Stimulated activated CD8-positive, alpha-beta memory T cell treated with anti-CD3 and anti-CD28 coated beads, Interleukin-7, amount 100 ng/mL, for 4 hours (primary cell): ENCODE measurements around the gene POC1B.

Source experiments
- DNase-seq, 2 donors: peaks; one replicate each; pipeline ENCODE4 v3.0.0-alpha.2; 2020; ENCODE audit warnings: low read depth in 2 of 2

The POC1B gene

DNA sequence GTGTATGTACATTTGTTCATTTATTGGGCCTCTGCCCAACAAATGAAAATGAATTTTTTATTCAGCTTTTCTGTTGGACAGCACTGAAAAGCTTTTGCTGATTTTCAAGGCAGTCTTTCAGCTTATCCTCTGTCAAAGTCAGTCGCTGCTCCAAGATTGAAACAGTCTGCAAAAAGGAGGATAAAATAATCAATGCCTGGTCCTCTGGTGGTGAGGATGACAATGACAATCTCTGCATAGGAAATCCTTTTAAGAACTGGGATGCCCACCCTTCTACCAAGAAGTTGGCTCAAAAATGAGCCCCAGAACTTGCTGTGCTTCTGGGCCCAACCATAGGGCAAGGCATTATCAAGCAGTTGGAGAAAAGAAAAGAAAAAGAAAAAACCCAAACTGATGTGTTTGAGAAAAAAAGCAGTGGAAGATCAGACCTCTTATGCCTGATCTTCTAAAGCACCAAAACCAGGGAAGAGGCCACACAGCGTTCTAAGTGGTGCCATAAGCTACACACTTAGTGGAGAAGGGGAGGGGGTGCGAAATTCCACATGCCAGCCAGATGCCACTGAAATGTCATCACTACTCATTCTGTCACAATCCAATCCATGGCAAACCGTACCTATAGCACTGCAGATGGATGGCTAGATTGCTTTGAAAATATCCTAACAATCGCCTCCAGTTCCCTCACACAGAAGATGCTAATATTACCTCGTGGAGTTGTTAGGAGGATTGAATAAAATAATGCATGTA, 104.6 kb downstream of the POC1B start:
- no peak for DNase-seq

DNA sequence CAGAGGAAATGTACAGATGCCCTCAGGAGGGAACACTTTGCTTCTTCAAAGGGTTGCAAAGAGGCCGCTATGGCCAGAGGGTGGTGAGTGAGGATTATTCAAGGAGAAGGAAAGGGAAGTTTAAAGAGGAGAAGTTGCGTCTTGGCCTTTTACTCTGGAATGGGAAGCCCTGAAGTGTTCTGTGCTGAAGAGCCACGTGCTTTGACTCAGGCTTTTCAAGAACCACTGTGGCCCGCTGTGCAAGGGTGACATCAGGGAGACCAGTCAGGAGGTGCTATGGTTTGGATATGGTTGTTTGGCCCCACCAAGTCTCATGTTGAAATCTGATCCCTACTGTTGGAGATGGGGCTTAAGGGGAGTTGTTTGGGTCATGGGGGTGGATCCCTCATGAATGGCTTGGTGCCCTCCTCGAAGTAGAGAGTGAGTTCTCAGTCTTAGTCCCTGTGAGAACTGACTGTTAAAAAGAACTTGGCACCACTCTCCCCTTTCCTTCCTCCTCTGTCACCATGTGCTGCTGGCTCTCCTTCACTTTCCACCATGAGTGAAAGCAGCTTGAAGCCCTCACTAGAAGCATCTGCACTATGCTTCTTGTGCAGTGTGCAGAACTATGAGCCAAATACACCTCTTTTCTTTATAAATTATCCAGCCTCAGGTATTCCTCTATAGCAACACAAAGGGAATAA, 107.5 kb downstream of the POC1B start:
- DNase-seq = no peak

DNA sequence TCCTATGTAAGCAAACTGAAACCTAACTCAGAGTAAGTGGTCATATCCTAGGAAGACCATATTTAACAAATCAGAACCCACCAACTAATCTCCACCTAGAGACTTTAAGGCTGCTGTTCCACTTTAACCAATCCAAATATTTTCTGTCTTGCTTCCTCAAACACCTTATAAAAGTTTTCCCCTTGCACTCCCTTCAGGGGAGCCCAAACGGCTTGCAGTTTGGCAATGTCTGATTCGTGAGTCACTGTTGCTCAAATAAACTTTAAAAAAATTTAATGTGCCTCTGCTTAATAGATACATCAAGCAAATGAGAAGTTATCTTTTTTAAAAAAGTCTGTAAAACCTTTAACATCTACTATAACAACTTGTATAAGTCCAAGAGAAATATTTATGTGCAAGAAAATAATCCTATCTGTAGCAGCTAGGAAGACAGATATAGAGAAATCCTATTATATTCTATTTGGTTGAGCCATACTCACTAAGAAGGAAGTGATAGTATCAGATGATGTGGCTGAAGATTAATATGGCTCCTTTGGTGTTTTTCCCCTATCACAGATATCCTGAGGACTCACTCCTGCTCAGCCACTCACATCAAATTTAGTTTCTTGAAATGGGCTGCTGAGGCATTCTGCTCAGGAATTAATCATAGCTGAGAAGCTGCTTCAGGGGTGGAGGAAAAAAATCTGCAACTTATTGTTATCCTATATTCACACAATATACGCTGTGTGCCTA, 108.4 kb downstream of the POC1B start:
- no peak for DNase-seq

DNA sequence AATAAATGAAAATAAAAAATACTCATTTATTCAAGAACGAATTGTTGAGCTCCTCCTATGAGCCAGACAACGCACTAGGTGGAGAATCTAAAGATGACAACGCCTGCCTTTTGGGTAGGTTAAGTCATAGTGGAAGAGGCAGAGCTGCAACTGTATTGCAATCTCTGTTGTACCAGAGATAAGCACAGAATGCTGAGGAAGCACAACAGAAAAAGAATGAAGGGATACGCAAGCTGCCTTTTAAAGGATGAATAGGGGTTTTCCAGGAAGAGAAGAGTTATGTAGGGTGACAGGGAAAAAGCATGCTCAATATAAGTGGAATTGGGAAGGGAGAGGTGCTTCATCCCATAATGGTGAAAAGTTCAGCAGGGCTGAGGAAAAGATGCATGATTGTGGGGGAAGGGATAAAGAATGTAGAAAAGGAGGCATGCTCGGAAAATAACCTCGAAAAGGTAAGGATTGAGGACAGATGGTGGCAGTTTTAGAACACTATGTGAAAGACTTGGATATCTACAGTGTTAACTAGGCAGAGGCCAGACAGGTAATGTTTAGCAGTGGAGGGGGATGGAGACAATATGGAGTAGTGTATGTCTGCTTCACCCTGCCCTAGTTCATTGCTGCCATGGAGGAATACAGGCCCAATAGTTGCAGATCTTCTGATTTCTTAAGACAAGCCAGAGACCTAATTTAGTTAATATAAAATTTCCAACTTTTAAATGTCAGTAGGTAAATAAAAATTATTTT, 109.6 kb downstream of the POC1B start:
- DNase-seq = no peak

DNA sequence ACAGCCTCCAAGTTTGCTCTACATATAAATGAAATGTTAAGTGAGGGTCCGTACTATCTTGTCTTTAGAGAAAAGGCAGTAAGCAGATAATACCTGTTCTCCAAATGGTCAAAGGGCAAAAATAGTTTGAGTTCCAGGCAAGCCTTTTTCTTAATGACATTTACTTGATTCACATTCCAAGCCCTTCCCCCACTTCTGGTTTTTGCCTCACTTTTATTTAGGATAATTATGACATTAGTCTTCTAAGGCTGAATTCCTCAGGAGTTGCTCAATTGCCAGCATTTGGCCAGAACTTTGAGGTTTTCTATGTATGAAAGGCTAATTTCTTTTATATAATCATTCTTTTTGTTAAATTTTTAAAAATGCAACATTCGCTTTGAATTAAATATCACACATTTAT, 111.0 kb downstream of the POC1B start:
- no peak for DNase-seq

GRCh38 chr12:89414322-89414721, 111.5 kb downstream of the POC1B start:
- DNase-seq = no peak

- DNase-seq = no peak
Observed at GRCh38 chr12:89413234-89413633, 112.6 kb downstream of the POC1B start.

DNA sequence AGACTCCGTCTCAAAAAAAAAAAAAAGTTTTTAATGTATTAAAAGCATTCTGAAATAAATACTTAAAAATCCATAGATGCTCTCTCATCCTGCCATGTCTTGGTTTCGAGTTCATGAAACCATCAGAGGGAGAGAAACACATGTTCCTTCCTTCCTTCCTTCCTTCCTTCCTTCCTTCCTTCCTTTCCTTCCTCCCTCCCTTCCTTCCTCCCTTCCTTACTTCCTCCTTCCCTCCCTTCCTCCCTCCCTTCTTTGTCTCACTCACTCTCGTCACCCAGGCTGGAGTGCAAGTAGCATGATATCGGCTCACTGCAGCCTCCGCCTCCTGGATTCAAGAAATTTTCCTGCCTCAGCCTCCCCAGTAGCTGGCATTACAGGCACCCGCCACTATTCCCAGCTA, 113.2 kb downstream of the POC1B start:
- DNase-seq = no peak

GRCh38 chr12:89411846-89412245, 114.0 kb downstream of the POC1B start:
- no peak for DNase-seq

DNA sequence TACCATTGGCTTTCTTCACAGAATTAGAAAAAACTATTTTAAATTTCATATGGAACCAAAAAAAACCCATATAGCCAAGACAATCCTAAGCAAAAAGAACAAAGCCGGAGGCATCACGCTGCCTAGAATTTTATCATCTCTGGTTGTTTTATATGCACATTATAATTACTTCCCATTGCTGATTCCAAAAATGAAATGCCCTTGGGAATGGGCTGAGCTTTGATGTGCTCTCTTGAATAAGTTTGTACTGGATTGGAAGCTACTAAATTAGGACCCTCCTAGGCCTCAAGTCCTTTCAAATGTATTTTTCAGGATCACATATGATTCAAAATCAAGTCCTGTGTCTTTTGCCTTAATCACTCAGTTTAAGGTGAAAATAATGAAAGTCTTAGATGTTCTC, 114.6 kb downstream of the POC1B start:
- DNase-seq = no peak

DNA sequence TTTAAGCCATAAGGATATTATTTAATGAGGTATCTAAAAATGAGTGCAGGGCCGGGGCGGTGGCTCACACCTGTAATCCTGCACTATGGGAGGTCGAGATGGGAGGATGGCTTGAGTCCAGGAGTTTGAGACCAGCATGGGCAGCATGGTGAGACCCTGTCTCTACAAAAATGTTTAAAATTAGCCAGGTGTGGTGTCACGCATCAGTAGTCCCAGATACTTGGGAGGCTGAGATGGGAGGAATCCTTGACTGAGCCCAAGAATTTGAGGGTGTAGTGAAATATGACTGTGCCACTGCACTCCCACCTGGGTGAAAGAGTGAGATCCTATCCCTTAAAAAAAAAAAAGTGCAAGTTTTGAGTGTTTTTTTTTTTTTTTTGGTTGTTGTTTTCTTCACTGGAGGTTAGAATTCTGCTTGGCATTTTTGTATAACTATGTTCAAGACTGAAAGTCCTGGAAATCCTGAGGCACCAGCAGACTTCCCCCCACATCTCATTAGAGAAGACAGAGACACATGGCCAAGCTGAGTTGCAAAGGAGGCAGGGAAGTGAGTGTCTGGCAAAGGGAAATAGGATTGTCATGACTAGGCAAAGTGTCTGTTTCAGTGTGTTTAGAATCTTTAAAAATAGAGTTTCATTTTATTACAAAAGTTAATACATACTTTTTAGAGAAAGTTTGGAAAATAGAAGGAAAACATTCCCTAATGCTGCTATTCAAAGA, 120.1 kb downstream of the POC1B start:
- DNase-seq = no peak

GRCh38 chr12:89401433-89402058, 124.3 kb downstream of the POC1B start:
- no peak for DNase-seq

DNA sequence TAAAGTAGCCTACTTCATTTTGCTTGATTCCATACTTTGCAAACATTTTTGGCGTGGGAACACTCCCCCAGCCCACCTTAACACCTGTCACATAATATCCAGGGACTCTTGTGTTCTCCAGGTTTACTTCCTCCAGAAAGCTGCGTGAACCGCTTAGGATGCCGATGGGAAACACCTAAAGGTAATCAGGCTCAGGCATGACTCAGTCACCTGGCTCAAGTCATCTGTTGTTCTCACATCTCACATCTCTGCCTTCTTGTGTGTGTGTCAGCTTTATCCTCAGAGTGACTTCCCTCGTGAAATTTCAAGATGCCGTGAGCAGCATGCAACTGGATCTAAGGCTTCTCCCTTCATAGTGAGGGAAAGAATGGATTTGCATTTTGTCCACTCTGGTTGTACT, 125.4 kb downstream of the POC1B start:
- DNase-seq = no peak

DNA sequence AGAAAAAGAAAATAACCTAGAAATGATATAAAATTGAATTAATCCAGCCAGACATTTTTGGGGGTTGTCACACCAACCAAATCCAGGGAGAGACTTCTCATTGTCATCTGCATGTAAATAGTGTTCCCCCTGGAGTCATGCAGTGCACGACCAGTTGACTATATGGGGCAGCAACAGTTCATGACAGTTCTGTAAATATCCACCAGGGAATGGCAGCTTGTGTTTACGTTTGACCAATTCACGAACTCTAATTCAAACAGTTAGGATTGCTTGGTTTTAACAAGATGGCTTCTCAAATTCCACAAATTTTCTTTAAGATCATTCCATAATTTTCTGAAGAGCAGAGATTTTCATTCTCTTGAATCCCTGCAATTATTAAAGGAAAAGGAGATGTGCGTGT, 130.1 kb downstream of the POC1B start:
- DNase-seq = no peak

GRCh38 chr12:89393551-89394121, 132.2 kb downstream of the POC1B start:
- DNase-seq = no peak

GRCh38 chr12:89392391-89392790, 133.5 kb downstream of the POC1B start:
- DNase-seq = no peak

DNA sequence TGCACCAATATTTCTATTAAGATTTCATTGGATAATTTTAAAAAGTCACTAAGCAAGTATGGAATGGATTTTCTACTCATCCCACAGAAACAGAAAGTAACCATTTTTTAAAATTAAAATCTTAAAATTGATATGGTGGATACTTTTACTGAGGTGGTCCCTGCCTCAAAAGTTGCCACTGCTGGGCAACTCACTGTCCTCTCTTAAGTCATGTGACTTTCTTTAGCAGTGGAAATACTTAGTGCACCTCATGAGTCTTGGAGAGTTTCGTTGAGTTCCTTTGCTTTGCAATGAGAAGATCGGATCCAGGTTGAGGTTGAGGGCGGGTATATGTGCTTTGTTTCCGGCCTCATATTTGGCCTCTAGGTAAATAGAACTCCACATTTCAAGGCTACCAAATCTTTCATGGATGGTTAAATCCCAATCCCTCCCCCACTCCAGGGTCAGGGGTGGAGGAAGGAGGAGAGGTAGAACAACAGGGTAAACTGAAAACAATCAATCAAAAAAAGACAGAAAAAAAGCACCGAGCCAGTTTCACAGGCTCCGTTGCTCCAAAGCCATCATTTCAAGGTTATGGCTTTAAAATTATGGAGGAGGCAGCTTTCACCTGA, 134.0 kb downstream of the POC1B start:
- DNase-seq = no peak

DNA sequence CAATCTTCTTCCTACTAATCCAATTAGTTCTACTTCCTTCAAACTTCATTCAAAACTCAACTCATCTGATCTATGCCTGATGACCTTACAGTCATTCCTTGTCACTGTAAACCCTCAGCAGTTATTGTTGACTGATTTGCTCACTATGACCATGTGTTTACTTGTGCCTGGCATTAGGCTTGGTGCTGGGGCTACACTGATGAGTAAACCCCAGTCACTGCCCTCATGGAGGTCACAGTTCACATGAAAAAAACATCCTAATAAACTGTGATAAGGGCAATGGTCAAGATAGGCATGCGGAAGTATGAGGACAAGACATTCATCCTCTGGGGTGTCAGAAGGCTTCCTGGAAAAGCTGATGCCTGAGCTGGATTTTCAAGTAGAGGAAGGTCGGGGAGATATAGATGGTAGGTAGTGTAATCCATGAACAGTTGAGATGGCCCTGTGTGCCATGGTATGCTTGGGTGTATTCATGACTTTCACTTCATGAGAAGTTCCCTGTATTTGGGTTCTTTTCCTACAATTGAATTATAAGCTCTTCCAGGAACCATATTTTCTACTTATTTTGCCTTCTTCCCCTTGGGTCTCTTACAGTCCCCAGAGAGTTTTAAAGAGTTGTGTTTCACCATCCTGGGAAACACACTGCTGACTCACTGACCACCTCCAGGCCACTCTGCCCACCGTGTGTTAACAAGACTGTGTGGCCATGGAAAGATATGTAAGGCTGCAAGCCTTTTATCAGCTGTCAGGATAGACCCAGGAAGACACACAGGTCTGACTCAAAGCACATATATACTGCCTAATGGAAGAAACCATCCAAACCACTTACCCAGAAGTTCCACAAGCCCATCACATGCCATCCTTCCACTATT, 134.8 kb downstream of the POC1B start:
- no peak for DNase-seq
